Caco-2 (cell line): ENCODE results near the gene BORA. TPM values are rescaled to one million over a fixed set of nuclear protein-coding genes. Genes with fewer than 3 reads are reported as not detected.

Experiments used
- BruUV-seq: library from RNA; stranded (reverse); fragments of 400-500 nt; replicated peaks from 2 replicates; lab custom pipeline; 2021; lab: Mats Ljungman, UMichigan
- CTCF ChIA-PET: fragments of 300-600 bp; sonication (Branson Sonifier 250); formaldehyde crosslinking; loops from one replicate; lab custom pipeline; 2022; ENCODE audit warnings: antibody characterized with exemption; lab: Charles Lee
- POLR2A ChIA-PET: fragments of 300-600 bp; sonication (Branson Sonifier 250); formaldehyde crosslinking; loops from one replicate; lab custom pipeline; 2022; ENCODE audit warnings: antibody characterized with exemption; lab: Charles Lee
- DNase-seq, 2 experiments: peaks; one replicate each; pipeline versions ENCODE4 v3.0.0 to v3.0.0-alpha.2; 2020 to 2022
- H3K27me3 ChIP-seq: replicated peaks from 2 replicates; pipeline ENCODE4 v1.6.0; 2011; ENCODE audit warnings: low read length; ENCODE audit not compliant: control insufficient read depth, insufficient read depth
- H3K36me3 ChIP-seq: 2 replicates; pipeline ENCODE4 v1.5.1; 2011; ENCODE audit warnings: low read length; ENCODE audit not compliant: control insufficient read depth, insufficient read depth
- H3K4me1 ChIP-seq: fragments of 250-450 bp; sonication (Bioruptor Pico); 2 replicates; pipeline ENCODE4 v1.5.1; 2020; ENCODE audit warnings: mild to moderate bottlenecking
- H3K4me3 ChIP-seq: 2 replicates; pipeline ENCODE4 v1.5.1; 2011; ENCODE audit warnings: low read depth, mild to moderate bottlenecking, control low read depth, low read length
- H3K9me3 ChIP-seq: fragments of 250-450 bp; sonication (Bioruptor Pico); 2 replicates; pipeline ENCODE4 v1.5.1; 2020; ENCODE audit warnings: mild to moderate bottlenecking, moderate library complexity
- H3K27ac Mint-ChIP-seq: one replicate; pipeline ENCODE4 v1.8.0; 2022; ENCODE audit warnings: mixed read lengths; ENCODE audit not compliant: unreplicated experiment
- H3K27me3 Mint-ChIP-seq: one replicate; pipeline ENCODE4 v1.8.0; 2022; ENCODE audit warnings: mixed read lengths; ENCODE audit not compliant: insufficient read depth, unreplicated experiment
- H3K36me3 Mint-ChIP-seq: one replicate; pipeline ENCODE4 v1.8.0; 2022; ENCODE audit warnings: mild to moderate bottlenecking, mixed read lengths; ENCODE audit not compliant: insufficient read depth, unreplicated experiment
- H3K4me1 Mint-ChIP-seq: one replicate; pipeline ENCODE4 v1.8.0; 2022; ENCODE audit warnings: low read depth, mixed read lengths; ENCODE audit not compliant: unreplicated experiment
- H3K4me3 Mint-ChIP-seq: one replicate; pipeline ENCODE4 v1.8.0; 2022; ENCODE audit warnings: mild to moderate bottlenecking, moderate library complexity, mixed read lengths; ENCODE audit not compliant: unreplicated experiment
- H3K9me3 Mint-ChIP-seq: one replicate; pipeline ENCODE4 v1.8.0; 2022; ENCODE audit warnings: mixed read lengths; ENCODE audit not compliant: unreplicated experiment
- intact Hi-C: fragments of 100-400 bp; cut with micrococcal nuclease; formaldehyde crosslinking; loops from one replicate; pipeline ENCODE4 v1.10.0; 2022; ENCODE audit not compliant: unreplicated experiment
- total RNA-seq: library from RNA; stranded (reverse); gene quantifications from 2 replicates; pipeline ENCODE4 v1.2.3, GENCODE V29; 2022
- TF ChIP-seq, protein P1 (sequence below), 2 experiments: fragments of 200-600 bp in 1 of 2; IDR thresholded peaks; 1 replicate in 1 of 2; 2 replicates in 1 of 2; pipeline versions ENCODE4 v1.5.1 to v1.8.0; 2011 to 2022; ENCODE audit warnings: antibody characterized with exemption in 1 of 2, control low read depth in 1 of 2, inconsistent platforms in 1 of 2, low read depth in 1 of 2, low read length in 1 of 2, mild to moderate bottlenecking in 1 of 2, moderate library complexity in 1 of 2; ENCODE audit not compliant: insufficient read depth in 1 of 2, severe bottlenecking in 1 of 2, unreplicated experiment in 1 of 2

Gene BORA
- total RNA-seq, 1 experiment from 2014 or later, result 27.5 TPM

DNA sequence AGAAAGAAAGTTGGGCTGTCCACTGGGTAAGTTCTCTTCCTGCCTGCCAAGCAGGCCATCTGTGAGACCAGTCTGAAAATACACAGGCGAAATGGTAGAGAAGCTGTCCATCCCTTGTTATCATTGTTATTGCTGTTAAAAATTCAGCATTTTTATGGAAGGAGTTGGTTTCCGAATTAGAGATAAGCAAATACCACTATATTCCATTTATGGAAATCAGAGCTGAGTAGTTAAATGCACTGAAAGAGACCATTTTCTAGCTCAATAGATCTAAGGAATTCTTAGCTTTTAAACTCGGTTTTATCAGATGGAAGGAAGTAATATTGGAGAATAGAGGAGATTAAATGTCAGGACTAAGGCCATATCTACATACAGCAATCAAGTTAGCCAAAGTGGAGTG is 41.0 kb upstream of the BORA start:
- intact Hi-C loops, result no loop called here
- Histone ChIP-seq H3K4me3 (no peak overlapping the region), H3K9me3 (0 out of 2 replicates have a peak, but pooled peaks cover 4% of the 10 kb centered on the region), H3K36me3 (no peaks in the 10 kb centered on the region), H3K27me3 (no peaks in the 10 kb centered on the region), H3K4me1 (0 out of 2 replicates have a peak, but pooled peaks cover 6% of the 10 kb centered on the region)
- TF ChIP-seq, protein P1, sequence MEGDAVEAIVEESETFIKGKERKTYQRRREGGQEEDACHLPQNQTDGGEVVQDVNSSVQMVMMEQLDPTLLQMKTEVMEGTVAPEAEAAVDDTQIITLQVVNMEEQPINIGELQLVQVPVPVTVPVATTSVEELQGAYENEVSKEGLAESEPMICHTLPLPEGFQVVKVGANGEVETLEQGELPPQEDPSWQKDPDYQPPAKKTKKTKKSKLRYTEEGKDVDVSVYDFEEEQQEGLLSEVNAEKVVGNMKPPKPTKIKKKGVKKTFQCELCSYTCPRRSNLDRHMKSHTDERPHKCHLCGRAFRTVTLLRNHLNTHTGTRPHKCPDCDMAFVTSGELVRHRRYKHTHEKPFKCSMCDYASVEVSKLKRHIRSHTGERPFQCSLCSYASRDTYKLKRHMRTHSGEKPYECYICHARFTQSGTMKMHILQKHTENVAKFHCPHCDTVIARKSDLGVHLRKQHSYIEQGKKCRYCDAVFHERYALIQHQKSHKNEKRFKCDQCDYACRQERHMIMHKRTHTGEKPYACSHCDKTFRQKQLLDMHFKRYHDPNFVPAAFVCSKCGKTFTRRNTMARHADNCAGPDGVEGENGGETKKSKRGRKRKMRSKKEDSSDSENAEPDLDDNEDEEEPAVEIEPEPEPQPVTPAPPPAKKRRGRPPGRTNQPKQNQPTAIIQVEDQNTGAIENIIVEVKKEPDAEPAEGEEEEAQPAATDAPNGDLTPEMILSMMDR (IDR thresholded peaks at IDR 0.05; ENCODE audit: insufficient read depth in 1 of 2, low read depth in 1 of 2, low read length in 1 of 2, severe bottlenecking in 1 of 2, unreplicated experiment in 1 of 2), result no peak
- Mint-ChIP-seq H3K36me3 (no peaks in the 10 kb centered on the region), H3K4me3 (no peak overlapping the region), H3K27me3 (no peaks in the 10 kb centered on the region), H3K27ac (no peak overlapping the region), H3K9me3 (no peaks in the 10 kb centered on the region), H3K4me1 (peaks cover 5% of the 10 kb centered on the region)
- BruUV-seq, result no TSS peak
- no peak for DNase-seq
- POLR2A ChIA-PET, result no interaction called here
- CTCF ChIA-PET, result no interaction called here

DNA sequence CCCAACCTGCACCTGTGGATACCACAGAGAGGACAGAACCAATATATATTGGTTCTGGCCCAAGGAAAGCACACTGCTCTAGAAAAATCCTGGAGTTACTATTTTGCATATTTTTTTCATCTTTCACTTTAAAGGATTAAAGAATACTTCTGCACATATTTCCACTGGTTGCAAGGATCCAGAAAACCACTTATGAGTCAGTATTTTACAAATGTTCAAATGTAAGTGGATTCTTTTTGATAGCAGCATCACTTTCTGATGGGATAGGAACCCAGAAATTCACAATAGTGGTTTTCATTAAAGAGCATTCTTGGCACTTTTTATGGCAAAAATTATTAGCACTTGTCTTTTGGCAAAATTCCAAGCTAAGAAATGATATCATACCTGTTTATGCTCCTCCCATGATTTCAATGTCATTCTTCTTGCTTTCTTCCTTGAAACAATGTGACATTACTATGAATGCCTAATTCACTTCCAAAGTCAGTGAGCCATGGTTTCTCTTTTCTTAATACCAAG is 38.5 kb upstream of the BORA start:
- H3K4me1 Mint-ChIP-seq, result no peaks in the 10 kb centered on the region
- no peak for DNase-seq
- no peaks in the 10 kb centered on the region for H3K36me3 Mint-ChIP-seq
- Histone ChIP-seq H3K4me3 (no peak overlapping the region), H3K36me3 (no peaks in the 10 kb centered on the region), H3K9me3 (peaks cover 15% of the 10 kb centered on the region), H3K27me3 (no peaks in the 10 kb centered on the region), H3K4me1 (0 out of 2 replicates have a peak, but pooled peaks cover 6% of the 10 kb centered on the region)
- no TSS peak for BruUV-seq
- intact Hi-C loops, result no loop called here
- H3K27me3 Mint-ChIP-seq, result no peaks in the 10 kb centered on the region
- H3K4me3 Mint-ChIP-seq, result no peak overlapping the region
- H3K27ac Mint-ChIP-seq, result no peak overlapping the region
- TF ChIP-seq, protein P1 (IDR thresholded peaks at IDR 0.05; ENCODE audit: insufficient read depth in 1 of 2, low read depth in 1 of 2, low read length in 1 of 2, severe bottlenecking in 1 of 2, unreplicated experiment in 1 of 2), result no peak
- ChIA-PET POLR2A (no interaction called here), CTCF (interaction anchor here (0.6 kb wide), 1 partner anchor 254 kb away, joined by 3 read pairs; no protein-coding TSS in a partner anchor)
- H3K9me3 Mint-ChIP-seq, result no peaks in the 10 kb centered on the region

DNA sequence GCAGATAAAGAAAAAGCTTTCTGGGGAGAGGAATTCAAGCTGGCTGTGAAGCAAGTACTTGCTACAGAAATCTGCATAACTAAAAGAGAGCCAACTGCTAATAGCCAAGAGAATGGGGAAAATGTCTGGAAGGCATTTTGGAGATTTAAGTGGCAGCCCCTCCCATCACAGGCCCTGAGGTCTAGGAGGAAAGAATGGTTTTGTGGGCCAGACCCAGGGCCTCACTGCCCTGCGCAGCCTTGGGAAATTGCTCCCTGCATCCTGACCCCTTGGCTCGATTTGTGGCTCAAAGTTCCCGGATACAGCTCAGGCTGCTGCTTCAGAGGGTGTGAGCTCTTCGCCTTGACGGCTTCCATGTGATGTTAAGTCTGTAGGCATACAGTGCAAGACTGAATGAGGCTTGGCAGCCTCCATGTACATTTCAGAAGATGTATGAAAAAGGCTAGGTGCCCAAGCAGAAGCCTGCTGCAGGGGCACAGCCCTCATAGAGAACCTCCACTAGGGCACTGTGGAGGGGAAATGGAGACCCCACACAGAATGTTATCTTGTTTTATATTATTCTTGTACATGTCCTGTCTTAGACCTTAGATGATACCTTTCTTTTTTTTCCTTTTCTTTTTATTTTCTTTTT is 34.7 kb upstream of the BORA start:
- no peak overlapping the region for H3K27ac Mint-ChIP-seq
- no peaks in the 10 kb centered on the region for H3K9me3 Mint-ChIP-seq
- ChIA-PET POLR2A (no interaction called here), CTCF (no interaction called here)
- BruUV-seq, result no TSS peak
- Histone ChIP-seq H3K4me1 (no peaks in the 10 kb centered on the region), H3K9me3 (peaks cover 15% of the 10 kb centered on the region), H3K36me3 (no peaks in the 10 kb centered on the region), H3K27me3 (no peaks in the 10 kb centered on the region), H3K4me3 (no peak overlapping the region)
- TF ChIP-seq, protein P1 (IDR thresholded peaks at IDR 0.05; ENCODE audit: insufficient read depth in 1 of 2, low read depth in 1 of 2, low read length in 1 of 2, severe bottlenecking in 1 of 2, unreplicated experiment in 1 of 2), result no peak
- DNase-seq, result no peak
- H3K4me1 Mint-ChIP-seq, result no peaks in the 10 kb centered on the region
- no peaks in the 10 kb centered on the region for H3K27me3 Mint-ChIP-seq
- no peaks in the 10 kb centered on the region for H3K36me3 Mint-ChIP-seq
- no peak overlapping the region for H3K4me3 Mint-ChIP-seq
- intact Hi-C loops, result no loop called here
